HT1080 (cell line): ENCODE results near the gene GAGE13. TPM values are rescaled to one million over a fixed set of nuclear protein-coding genes. Genes with fewer than 3 reads are reported as not detected.
"Not testable (repeated sequence)": the region's sequence is repeated elsewhere in the genome, so short reads cannot be mapped to it uniquely, and the experiment has no call there.

Experiments used
- DNase-seq: peaks from one replicate; pipeline ENCODE4 v3.0.0-alpha.2; 2015; ENCODE audit warnings: low read depth
- total RNA-seq: library from RNA; depleted of rRNA; stranded (reverse); fragments of >200 nt; shearing (Covaris generic); gene quantifications from 2 replicates; pipeline ENCODE4 v1.2.3, GENCODE V29; 2014; rRNA removed

Gene GAGE13
- total RNA-seq, 1 experiment from 2014 or later, result not detected

GRCh38 chrX:49330421-49330820 is 961 bp upstream of the GAGE13 start:
- DNase-seq, result not testable (repeated sequence)

- DNase-seq, result not testable (repeated sequence)
These were observed 459 bp downstream of the GAGE13 start for GRCh38 chrX:49331841-49332240.

GRCh38 chrX:49341449-49341848 is 10.1 kb downstream of the GAGE13 start:
- not testable (repeated sequence) for DNase-seq

GRCh38 chrX:49344496-49345175 is 13.3 kb downstream of the GAGE13 start:
- not testable (repeated sequence) for DNase-seq

- not testable (repeated sequence) for DNase-seq
These were observed 14.0 kb downstream of the GAGE13 start for GRCh38 chrX:49345402-49345801.

GRCh38 chrX:49346150-49346549 is 14.8 kb downstream of the GAGE13 start:
- DNase-seq, result not testable (repeated sequence)

Other genes with a start within 250 kb of the GAGE13 start
- gene GPKOW, start 207.8 kb upstream of the GAGE13 start, total RNA-seq, result 27.6 and 30.2 TPM in 2 replicates
- 0.13 TPM in 1 of 2 replicates, not detected in the other for gene MAGIX, start 168.8 kb upstream of the GAGE13 start, total RNA-seq
- gene PLP2, start 159.7 kb upstream of the GAGE13 start, total RNA-seq, result 126 and 199 TPM in 2 replicates
- gene PRICKLE3, start 145.2 kb upstream of the GAGE13 start, total RNA-seq, result 4.3 and 5.6 TPM in 2 replicates
- 0.23 and 0.70 TPM in 2 replicates for gene SYP, start 131.4 kb upstream of the GAGE13 start, total RNA-seq
- not detected in 2 replicates for gene CACNA1F, start 98.2 kb upstream of the GAGE13 start, total RNA-seq
- gene CCDC22, start 96.1 kb upstream of the GAGE13 start, total RNA-seq, result 9.8 and 13.1 TPM in 2 replicates
- gene FOXP3, start 66.9 kb upstream of the GAGE13 start, total RNA-seq, result not detected in 2 replicates
- 0.30 and 0.53 TPM in 2 replicates for gene PPP1R3F, start 61.8 kb upstream of the GAGE13 start, total RNA-seq
- gene GAGE10, start 27.9 kb upstream of the GAGE13 start, total RNA-seq, result not detected in 2 replicates
- 0.69 TPM in 1 of 2 replicates, not detected in the other for gene GAGE12J, start 9.5 kb upstream of the GAGE13 start, total RNA-seq
- gene GAGE12C, start 200.6 kb downstream of the GAGE13 start, total RNA-seq, result not detected in 2 replicates
- not detected in 2 replicates for gene GAGE12D, start 210.2 kb downstream of the GAGE13 start, total RNA-seq
- gene GAGE12E, start 219.7 kb downstream of the GAGE13 start, total RNA-seq, result not detected in 2 replicates
- not detected in 2 replicates for gene GAGE12F, start 229.3 kb downstream of the GAGE13 start, total RNA-seq
- gene GAGE12G, start 238.8 kb downstream of the GAGE13 start, total RNA-seq, result not detected in 2 replicates
- not detected in 2 replicates for gene GAGE12H, start 248.4 kb downstream of the GAGE13 start, total RNA-seq